Measurements from ENCODE around the gene STARD13.

STARD13 gene

GRCh38 chr13:33287142-33287882, 1.8 kb upstream of the STARD13 start:
- DNase-seq: no peak
- Histone ChIP-seq H3K36me3 (ENCODE audit: control insufficient read depth, insufficient read depth, low read length) (no peaks in the 10 kb centered on the region), H3K27me3 (replicated peaks; ENCODE audit: control insufficient read depth, insufficient read depth, low read length, poor library complexity, severe bottlenecking) (no peaks in the 10 kb centered on the region), H3K4me1 (ENCODE audit: control insufficient read depth, insufficient read depth, low read length, poor library complexity, severe bottlenecking) (no peaks in the 10 kb centered on the region), H3K4me3 (ENCODE audit: insufficient read depth, low read depth, low read length, poor library complexity, severe bottlenecking) (no peak overlapping the region), H3K9me3 (ENCODE audit: control insufficient read depth, low read length) (no peaks in the 10 kb centered on the region), H3K27ac (ENCODE audit: insufficient read depth, low read length, poor library complexity, severe bottlenecking) (no peak overlapping the region)

- H3K27ac ChIP-seq (ENCODE audit: insufficient read depth, low read length, poor library complexity, severe bottlenecking): no peak overlapping the region
- no peak for DNase-seq
Measured at GRCh38 chr13:33286128-33286527, 573 bp upstream of the STARD13 start.

GRCh38 chr13:33284916-33285315, 639 bp downstream of the STARD13 start:
- H3K36me3 ChIP-seq (ENCODE audit: control insufficient read depth, insufficient read depth, low read length): no peaks in the 10 kb centered on the region
- no peaks in the 10 kb centered on the region for H3K9me3 ChIP-seq (ENCODE audit: control insufficient read depth, low read length)
- H3K4me1 ChIP-seq (ENCODE audit: control insufficient read depth, insufficient read depth, low read length, poor library complexity, severe bottlenecking): no peaks in the 10 kb centered on the region
- H3K27ac ChIP-seq (ENCODE audit: insufficient read depth, low read length, poor library complexity, severe bottlenecking): no peak overlapping the region
- H3K4me3 ChIP-seq (ENCODE audit: insufficient read depth, low read depth, low read length, poor library complexity, severe bottlenecking): no peak overlapping the region
- no peak for DNase-seq
- no peaks in the 10 kb centered on the region for H3K27me3 ChIP-seq (replicated peaks; ENCODE audit: control insufficient read depth, insufficient read depth, low read length, poor library complexity, severe bottlenecking)

More at GRCh38 chr13:33286128-33286527, 573 bp upstream of the STARD13 start:
- no peaks in the 10 kb centered on the region for H3K4me1 ChIP-seq (ENCODE audit: control insufficient read depth, insufficient read depth, low read length, poor library complexity, severe bottlenecking)
- H3K36me3 ChIP-seq (ENCODE audit: control insufficient read depth, insufficient read depth, low read length): no peaks in the 10 kb centered on the region
- no peaks in the 10 kb centered on the region for H3K9me3 ChIP-seq (ENCODE audit: control insufficient read depth, low read length)
- no peaks in the 10 kb centered on the region for H3K27me3 ChIP-seq (replicated peaks; ENCODE audit: control insufficient read depth, insufficient read depth, low read length, poor library complexity, severe bottlenecking)
- no peak overlapping the region for H3K4me3 ChIP-seq (ENCODE audit: insufficient read depth, low read depth, low read length, poor library complexity, severe bottlenecking)

GRCh38 chr13:33284031-33284430, 1.5 kb downstream of the STARD13 start:
- no peaks in the 10 kb centered on the region for H3K9me3 ChIP-seq (ENCODE audit: control insufficient read depth, low read length)
- H3K4me1 ChIP-seq (ENCODE audit: control insufficient read depth, insufficient read depth, low read length, poor library complexity, severe bottlenecking): no peaks in the 10 kb centered on the region
- H3K36me3 ChIP-seq (ENCODE audit: control insufficient read depth, insufficient read depth, low read length): no peaks in the 10 kb centered on the region
- DNase-seq: no peak
- H3K27ac ChIP-seq (ENCODE audit: insufficient read depth, low read length, poor library complexity, severe bottlenecking): no peak overlapping the region
- H3K27me3 ChIP-seq (replicated peaks; ENCODE audit: control insufficient read depth, insufficient read depth, low read length, poor library complexity, severe bottlenecking): no peaks in the 10 kb centered on the region
- H3K4me3 ChIP-seq (ENCODE audit: insufficient read depth, low read depth, low read length, poor library complexity, severe bottlenecking): no peak overlapping the region

GRCh38 chr13:33283195-33283911, 2.2 kb downstream of the STARD13 start:
- H3K4me1 ChIP-seq (ENCODE audit: control insufficient read depth, insufficient read depth, low read length, poor library complexity, severe bottlenecking): no peaks in the 10 kb centered on the region

GRCh38 chr13:33281951-33282595, 3.5 kb downstream of the STARD13 start:
- Histone ChIP-seq H3K36me3 (ENCODE audit: control insufficient read depth, insufficient read depth, low read length) (no peaks in the 10 kb centered on the region), H3K9me3 (ENCODE audit: control insufficient read depth, low read length) (no peaks in the 10 kb centered on the region), H3K4me3 (ENCODE audit: insufficient read depth, low read depth, low read length, poor library complexity, severe bottlenecking) (no peak overlapping the region), H3K27ac (ENCODE audit: insufficient read depth, low read length, poor library complexity, severe bottlenecking) (no peak overlapping the region), H3K4me1 (ENCODE audit: control insufficient read depth, insufficient read depth, low read length, poor library complexity, severe bottlenecking) (no peaks in the 10 kb centered on the region), H3K27me3 (replicated peaks; ENCODE audit: control insufficient read depth, insufficient read depth, low read length, poor library complexity, severe bottlenecking) (no peaks in the 10 kb centered on the region)
- no peak for DNase-seq

More at GRCh38 chr13:33283195-33283911, 2.2 kb downstream of the STARD13 start:
- Histone ChIP-seq H3K27ac (ENCODE audit: insufficient read depth, low read length, poor library complexity, severe bottlenecking) (no peak overlapping the region), H3K36me3 (ENCODE audit: control insufficient read depth, insufficient read depth, low read length) (no peaks in the 10 kb centered on the region), H3K9me3 (ENCODE audit: control insufficient read depth, low read length) (no peaks in the 10 kb centered on the region), H3K4me3 (ENCODE audit: insufficient read depth, low read depth, low read length, poor library complexity, severe bottlenecking) (no peak overlapping the region), H3K27me3 (replicated peaks; ENCODE audit: control insufficient read depth, insufficient read depth, low read length, poor library complexity, severe bottlenecking) (no peaks in the 10 kb centered on the region)
- no peak for DNase-seq

GRCh38 chr13:33280923-33281322, 4.6 kb downstream of the STARD13 start:
- Histone ChIP-seq H3K27ac (ENCODE audit: insufficient read depth, low read length, poor library complexity, severe bottlenecking) (no peak overlapping the region), H3K4me3 (ENCODE audit: insufficient read depth, low read depth, low read length, poor library complexity, severe bottlenecking) (no peak overlapping the region), H3K9me3 (ENCODE audit: control insufficient read depth, low read length) (no peaks in the 10 kb centered on the region), H3K36me3 (ENCODE audit: control insufficient read depth, insufficient read depth, low read length) (no peaks in the 10 kb centered on the region), H3K27me3 (replicated peaks; ENCODE audit: control insufficient read depth, insufficient read depth, low read length, poor library complexity, severe bottlenecking) (no peaks in the 10 kb centered on the region), H3K4me1 (ENCODE audit: control insufficient read depth, insufficient read depth, low read length, poor library complexity, severe bottlenecking) (no peaks in the 10 kb centered on the region)
- no peak for DNase-seq

GRCh38 chr13:33280279-33280905, 5.2 kb downstream of the STARD13 start:
- Histone ChIP-seq H3K4me3 (ENCODE audit: insufficient read depth, low read depth, low read length, poor library complexity, severe bottlenecking) (no peak overlapping the region), H3K27ac (ENCODE audit: insufficient read depth, low read length, poor library complexity, severe bottlenecking) (no peak overlapping the region)

GRCh38 chr13:33279414-33280278, 5.9 kb downstream of the STARD13 start:
- no peak overlapping the region for H3K4me3 ChIP-seq (ENCODE audit: insufficient read depth, low read depth, low read length, poor library complexity, severe bottlenecking)
- no peak for DNase-seq
- H3K27ac ChIP-seq (ENCODE audit: insufficient read depth, low read length, poor library complexity, severe bottlenecking): no peak overlapping the region
- H3K27me3 ChIP-seq (replicated peaks; ENCODE audit: control insufficient read depth, insufficient read depth, low read length, poor library complexity, severe bottlenecking): no peaks in the 10 kb centered on the region
- H3K9me3 ChIP-seq (ENCODE audit: control insufficient read depth, low read length): no peaks in the 10 kb centered on the region
- no peaks in the 10 kb centered on the region for H3K4me1 ChIP-seq (ENCODE audit: control insufficient read depth, insufficient read depth, low read length, poor library complexity, severe bottlenecking)
- H3K36me3 ChIP-seq (ENCODE audit: control insufficient read depth, insufficient read depth, low read length): no peaks in the 10 kb centered on the region

More at GRCh38 chr13:33280279-33280905, 5.2 kb downstream of the STARD13 start:
- Histone ChIP-seq H3K9me3 (ENCODE audit: control insufficient read depth, low read length) (no peaks in the 10 kb centered on the region), H3K27me3 (replicated peaks; ENCODE audit: control insufficient read depth, insufficient read depth, low read length, poor library complexity, severe bottlenecking) (no peaks in the 10 kb centered on the region), H3K36me3 (ENCODE audit: control insufficient read depth, insufficient read depth, low read length) (no peaks in the 10 kb centered on the region), H3K4me1 (ENCODE audit: control insufficient read depth, insufficient read depth, low read length, poor library complexity, severe bottlenecking) (no peaks in the 10 kb centered on the region)
- DNase-seq: no peak
